Endothelial cell of umbilical vein (primary cell): Measurements from ENCODE around the gene SKIC3. TPM values are rescaled to one million over a fixed set of nuclear protein-coding genes. Genes with fewer than 3 reads are reported as not detected.

Experiments used
- BruUV-seq: library from RNA; stranded (reverse); fragments of 400-500 nt; replicated peaks from 2 replicates; lab custom pipeline; 2021; lab: Mats Ljungman, UMichigan
- CTCF ChIA-PET: fragments of 300-600, 350-600 bp; sonication (Branson Sonifier 250); formaldehyde crosslinking; loops from one replicate; lab custom pipeline; 2021; ENCODE audit warnings: antibody characterized with exemption, inconsistent platforms; lab: Charles Lee
- POLR2A ChIA-PET: fragments of 300-600, 350-600 bp; sonication (Branson Sonifier 250); formaldehyde crosslinking; loops from one replicate; lab custom pipeline; 2021; ENCODE audit warnings: antibody characterized with exemption, inconsistent platforms; lab: Charles Lee
- DNase-seq: peaks from one replicate; pipeline ENCODE4 v3.0.0-alpha.2; 2011; ENCODE audit warnings: low read depth, low spot score
- FAIRE-seq: peaks from 2 replicates; lab custom pipeline; 2011; peaks lifted over from hg19 to GRCh38; lab: Jason Lieb, UNC
- H2AFZ ChIP-seq: 2 replicates; pipeline ENCODE4 v1.6.0; 2012; ENCODE audit warnings: low read depth, low read length, control low read depth, inconsistent platforms
- H3K27ac ChIP-seq: 2 replicates; pipeline ENCODE4 v1.5.1; 2011; ENCODE audit warnings: low read depth, mild to moderate bottlenecking, control low read depth, low read length, moderate library complexity; ENCODE audit not compliant: insufficient read depth
- H3K27me3 ChIP-seq, 2 experiments: 2 replicates each; pipeline versions ENCODE4 v1.6.0 to v1.6.1; 2011; ENCODE audit warnings: low read length in 2 of 2, mixed read lengths in 1 of 2; ENCODE audit not compliant: control insufficient read depth in 2 of 2, insufficient read depth in 2 of 2
- H3K36me3 ChIP-seq, 2 experiments: 2 replicates in 1 of 2; 3 replicates in 1 of 2; pipeline ENCODE4 v1.5.1; 2011; ENCODE audit warnings: low read length in 2 of 2, mild to moderate bottlenecking in 1 of 2, moderate library complexity in 1 of 2; ENCODE audit not compliant: control insufficient read depth in 2 of 2, insufficient read depth in 2 of 2; ENCODE audit errors: extremely low read depth in 1 of 2
- H3K4me1 ChIP-seq: 3 replicates; pipeline ENCODE4 v1.5.1; 2011; ENCODE audit warnings: mild to moderate bottlenecking, low read length; ENCODE audit not compliant: control insufficient read depth, insufficient read depth; ENCODE audit errors: extremely low read depth
- H3K4me2 ChIP-seq: 2 replicates; pipeline ENCODE4 v1.6.1; 2011; ENCODE audit warnings: low read length, control low read depth, mixed read lengths; ENCODE audit not compliant: insufficient read depth
- H3K4me3 ChIP-seq, 3 experiments: fragments of 200-600 bp in 1 of 3; sonication (generic), shearing (Covaris generic) in 1 of 3; replicated peaks in 1 of 3; 2 replicates each; pipeline ENCODE4 v1.5.1; 2011 to 2016; ENCODE audit warnings: control low read depth in 3 of 3, low read length in 3 of 3, mild to moderate bottlenecking in 2 of 3, inconsistent platforms in 1 of 3, low read depth in 1 of 3, moderate library complexity in 1 of 3; ENCODE audit not compliant: insufficient read depth in 1 of 3
- H3K79me2 ChIP-seq: 2 replicates; pipeline ENCODE4 v1.6.0; 2012; ENCODE audit warnings: low read length, inconsistent platforms; ENCODE audit not compliant: control insufficient read depth, insufficient read depth
- H3K9ac ChIP-seq: replicated peaks from 2 replicates; pipeline ENCODE3; 2011; ENCODE audit warnings: low read length, control low read depth; ENCODE audit not compliant: insufficient read depth; ENCODE audit errors: extremely low read depth
- H3K9me1 ChIP-seq: replicated peaks from 3 replicates; pipeline ENCODE4 v1.6.0; 2011; ENCODE audit warnings: mild to moderate bottlenecking, low read length; ENCODE audit not compliant: control insufficient read depth, insufficient read depth; ENCODE audit errors: extremely low read depth
- H3K9me3 ChIP-seq: replicated peaks from 2 replicates; pipeline ENCODE4 v1.5.1; 2012; ENCODE audit warnings: low read length, inconsistent platforms; ENCODE audit not compliant: control insufficient read depth, insufficient read depth
- H4K20me1 ChIP-seq: replicated peaks from 2 replicates; pipeline ENCODE3; 2011; ENCODE audit warnings: mild to moderate bottlenecking, low read length; ENCODE audit not compliant: control insufficient read depth, insufficient read depth; ENCODE audit errors: extremely low read depth
- EZH2 ChIP-seq: IDR thresholded peaks from 2 replicates; pipeline ENCODE4 v1.6.1; 2012; ENCODE audit warnings: borderline replicate concordance, low read depth, mild to moderate bottlenecking, moderate library complexity, low read length, inconsistent platforms; ENCODE audit not compliant: severe bottlenecking
- FOS ChIP-seq: IDR thresholded peaks from 2 replicates; pipeline ENCODE4 v1.6.1; 2011; ENCODE audit warnings: mild to moderate bottlenecking, low read length, moderate library complexity, borderline replicate concordance; ENCODE audit not compliant: insufficient read depth
- GATA2 ChIP-seq: IDR thresholded peaks from 2 replicates; pipeline ENCODE4 v1.7.0; 2011; ENCODE audit warnings: low read depth, mild to moderate bottlenecking, moderate library complexity, mixed read lengths, low read length; ENCODE audit not compliant: insufficient read length, insufficient read depth
- JUN ChIP-seq: IDR thresholded peaks from 2 replicates; pipeline ENCODE4 v1.6.1; 2011; ENCODE audit warnings: borderline replicate concordance, low read depth; ENCODE audit not compliant: insufficient read length, insufficient read depth
- MYC ChIP-seq: IDR thresholded peaks from one replicate; pipeline ENCODE4 v1.6.1; 2011; ENCODE audit warnings: mild to moderate bottlenecking, low read depth, low read length
- POLR2A ChIP-seq: IDR thresholded peaks from 2 replicates; pipeline ENCODE4 v1.6.1; 2012; ENCODE audit warnings: low read depth, mild to moderate bottlenecking, control low read depth, low read length
- POLR2AphosphoS5 ChIP-seq: IDR thresholded peaks from 2 replicates; pipeline ENCODE4 v1.6.1; 2012; ENCODE audit warnings: low read depth, mild to moderate bottlenecking, control low read depth, low read length, moderate library complexity; ENCODE audit not compliant: insufficient read depth
- dilution Hi-C: fragments of 300-500 bp; cut with MboI; formaldehyde crosslinking; loops from one replicate; pipeline ENCODE4 v1.15.0; 2019; ENCODE audit warnings: low sequenced_read_pairs; ENCODE audit not compliant: extremely low pct_ligation_motif_present
- intact Hi-C: fragments of 100-400 bp; cut with micrococcal nuclease; formaldehyde crosslinking; loops from one replicate; pipeline ENCODE4 v1.10.0; 2022
- polyA plus RNA-seq, 4 experiments: library from polyadenylated mRNA; depleted of rRNA in 3 of 4; stranded (reverse) in 3 of 4; unstranded in 1 of 4; fragments of >200 nt; gene quantifications; 2 replicates each; pipeline versions ENCODE4 v1.2.1 to v1.2.3, GENCODE V29; 2011 to 2012; ENCODE audit warnings: missing spikeins in 1 of 4
- total RNA-seq: library from RNA; stranded (reverse); gene quantifications from 2 replicates; pipeline ENCODE4 v1.2.3, GENCODE V29; 2021
- TF ChIP-seq, protein P1 (sequence below), 2 donors: IDR thresholded peaks; 1 replicate in 1 of 2; 2 replicates in 1 of 2; pipeline ENCODE4 v1.5.1; 2011; ENCODE audit warnings: low read length in 2 of 2, mild to moderate bottlenecking in 2 of 2, moderate library complexity in 2 of 2, control low read depth in 1 of 2, inconsistent platforms in 1 of 2, low read depth in 1 of 2; ENCODE audit not compliant: insufficient read depth in 1 of 2; ENCODE audit errors: extremely low read depth in 1 of 2
- TF ChIP-seq, protein P2 (sequence below): IDR thresholded peaks from 2 replicates; pipeline ENCODE4 v1.6.1; 2011; ENCODE audit not compliant: insufficient read depth, insufficient read length

Gene SKIC3
- total and polyA plus RNA-seq, 2 donors (not counting 3 experiments of a cell fraction or from before 2014, with no cell fraction given) = 18.8 to 100 TPM

DNA sequence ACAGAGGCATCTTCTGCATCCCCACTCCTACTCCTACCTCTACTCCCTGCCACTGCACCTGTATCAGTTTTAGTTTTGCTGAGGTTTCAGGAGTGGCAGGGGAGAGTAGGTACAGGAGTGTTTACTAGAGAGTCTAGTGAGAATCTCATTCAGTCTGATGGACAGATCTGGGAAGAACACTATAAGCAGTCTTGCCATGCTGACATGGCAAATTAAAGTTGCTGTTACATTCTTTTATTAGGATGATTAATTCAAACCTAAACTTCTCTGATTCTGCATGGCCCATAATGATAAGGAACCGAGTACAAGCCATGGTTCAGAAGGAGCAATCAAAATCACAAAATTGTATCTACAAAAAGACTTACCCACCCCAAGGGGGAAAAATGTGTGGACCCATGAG is 7.5 kb upstream of the SKIC3 start:
- Histone ChIP-seq H3K79me2 (no peaks in the 10 kb centered on the region), H4K20me1 (no peaks in the 10 kb centered on the region), H3K4me1 (peaks cover 5% of the 10 kb centered on the region), H3K9me1 (no peaks in the 10 kb centered on the region), H3K27ac (no peak overlapping the region), H3K4me3 (no peak overlapping the region), H3K36me3 (no peaks in the 10 kb centered on the region), H3K4me2 (no peak overlapping the region), H3K9me3 (no peaks in the 10 kb centered on the region), H3K27me3 (no peaks in the 10 kb centered on the region), H2AFZ (no peak overlapping the region), H3K9ac (no peak overlapping the region)
- intact Hi-C loops (no loop called here), dilution Hi-C loops (no loop called here)
- FAIRE-seq = no peak
- no peak for DNase-seq
- ChIA-PET CTCF (no interaction called here), POLR2A (no interaction called here)
- no TSS peak for BruUV-seq
- TF ChIP-seq MYC = no peak
- TF ChIP-seq, protein P1, sequence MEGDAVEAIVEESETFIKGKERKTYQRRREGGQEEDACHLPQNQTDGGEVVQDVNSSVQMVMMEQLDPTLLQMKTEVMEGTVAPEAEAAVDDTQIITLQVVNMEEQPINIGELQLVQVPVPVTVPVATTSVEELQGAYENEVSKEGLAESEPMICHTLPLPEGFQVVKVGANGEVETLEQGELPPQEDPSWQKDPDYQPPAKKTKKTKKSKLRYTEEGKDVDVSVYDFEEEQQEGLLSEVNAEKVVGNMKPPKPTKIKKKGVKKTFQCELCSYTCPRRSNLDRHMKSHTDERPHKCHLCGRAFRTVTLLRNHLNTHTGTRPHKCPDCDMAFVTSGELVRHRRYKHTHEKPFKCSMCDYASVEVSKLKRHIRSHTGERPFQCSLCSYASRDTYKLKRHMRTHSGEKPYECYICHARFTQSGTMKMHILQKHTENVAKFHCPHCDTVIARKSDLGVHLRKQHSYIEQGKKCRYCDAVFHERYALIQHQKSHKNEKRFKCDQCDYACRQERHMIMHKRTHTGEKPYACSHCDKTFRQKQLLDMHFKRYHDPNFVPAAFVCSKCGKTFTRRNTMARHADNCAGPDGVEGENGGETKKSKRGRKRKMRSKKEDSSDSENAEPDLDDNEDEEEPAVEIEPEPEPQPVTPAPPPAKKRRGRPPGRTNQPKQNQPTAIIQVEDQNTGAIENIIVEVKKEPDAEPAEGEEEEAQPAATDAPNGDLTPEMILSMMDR (IDR thresholded peaks at IDR 0.05; ENCODE audit: extremely low read depth in 1 of 2, insufficient read depth in 1 of 2, low read depth in 1 of 2, low read length in 2 of 2) = no peak
- TF ChIP-seq, protein P2, sequence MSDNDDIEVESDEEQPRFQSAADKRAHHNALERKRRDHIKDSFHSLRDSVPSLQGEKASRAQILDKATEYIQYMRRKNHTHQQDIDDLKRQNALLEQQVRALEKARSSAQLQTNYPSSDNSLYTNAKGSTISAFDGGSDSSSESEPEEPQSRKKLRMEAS = no peak
- TF ChIP-seq FOS = no peak
- no peak for TF ChIP-seq GATA2
- no peak for TF ChIP-seq POLR2A
- TF ChIP-seq POLR2AphosphoS5 = no peak
- no peak for TF ChIP-seq JUN
- TF ChIP-seq EZH2 = no peak
